DND-41 (cell line): ENCODE results near the gene DLG1.

Experiments used
- ATAC-seq: fragments of 200-7000 bp; cut with Tn5 transposase; 3 replicates; pipeline ENCODE4 v1.9.1; 2021; ENCODE audit warnings: low read depth; ENCODE audit not compliant: insufficient read depth
- DNase-seq: peaks from one replicate; pipeline ENCODE4 v3.0.0-alpha.2; 2020
- H2AFZ ChIP-seq: 2 replicates; pipeline ENCODE4 v1.6.0; 2012; ENCODE audit warnings: low read depth, low read length
- H3K27ac ChIP-seq: 2 replicates; pipeline ENCODE4 v1.5.1; 2012; ENCODE audit warnings: low read length, inconsistent platforms
- H3K27me3 ChIP-seq: fragments of 200-600 bp; sonication (generic); 2 replicates; pipeline ENCODE4 v1.6.0; 2012; ENCODE audit warnings: low read length, mild to moderate bottlenecking, inconsistent platforms; ENCODE audit not compliant: insufficient read depth, poor library complexity
- H3K36me3 ChIP-seq: 2 replicates; pipeline ENCODE4 v1.5.1; 2012; ENCODE audit warnings: low read length, inconsistent platforms; ENCODE audit not compliant: insufficient read depth
- H3K4me1 ChIP-seq: 2 replicates; pipeline ENCODE4 v1.5.1; 2012; ENCODE audit warnings: mild to moderate bottlenecking, low read length; ENCODE audit not compliant: insufficient read depth
- H3K4me2 ChIP-seq: 2 replicates; pipeline ENCODE4 v1.6.0; 2012; ENCODE audit warnings: mild to moderate bottlenecking, moderate library complexity, low read length, inconsistent platforms; ENCODE audit not compliant: insufficient read depth
- H3K4me3 ChIP-seq, 2 experiments: fragments of 200-600 bp in 1 of 2; shearing (Covaris generic) in 1 of 2; 2 replicates each; pipeline ENCODE4 v1.5.1; 2012 to 2016; ENCODE audit warnings: inconsistent platforms in 2 of 2, low read length in 2 of 2, mild to moderate bottlenecking in 2 of 2, low read depth in 1 of 2, moderate library complexity in 1 of 2
- H3K79me2 ChIP-seq: 2 replicates; pipeline ENCODE4 v1.6.0; 2012; ENCODE audit warnings: low read length, inconsistent platforms; ENCODE audit not compliant: insufficient read depth
- H3K9ac ChIP-seq: 2 replicates; pipeline ENCODE4 v1.6.0; 2012; ENCODE audit warnings: low read depth, mild to moderate bottlenecking, inconsistent platforms, low read length, moderate library complexity
- H3K9me3 ChIP-seq: 2 replicates; pipeline ENCODE4 v1.5.1; 2012; ENCODE audit warnings: low read length, moderate library complexity, mild to moderate bottlenecking, inconsistent platforms; ENCODE audit not compliant: insufficient read depth, severe bottlenecking
- H4K20me1 ChIP-seq: 2 replicates; pipeline ENCODE4 v1.6.0; 2012; ENCODE audit warnings: low read length; ENCODE audit not compliant: insufficient read depth
- CTCF ChIP-seq: IDR thresholded peaks from 2 replicates; pipeline ENCODE4 v1.5.1; 2012; ENCODE audit warnings: borderline replicate concordance, low read length, moderate library complexity, mild to moderate bottlenecking; ENCODE audit not compliant: poor library complexity, severe bottlenecking; ENCODE audit errors: extremely low read depth
- EZH2 ChIP-seq: IDR thresholded peaks from 3 replicates; pipeline ENCODE4 v1.6.1; 2012; ENCODE audit warnings: borderline replicate concordance, low read depth, mild to moderate bottlenecking, moderate library complexity, low read length, inconsistent platforms; ENCODE audit not compliant: severe bottlenecking

DLG1 gene

GRCh38 chr3:197021231-197021630, 277.2 kb downstream of the DLG1 start:
- no peaks in the 10 kb centered on the region for H3K9me3 ChIP-seq
- H3K79me2 ChIP-seq, result no peaks in the 10 kb centered on the region
- H3K9ac ChIP-seq, result no peak overlapping the region
- no peak overlapping the region for H2AFZ ChIP-seq
- H3K27ac ChIP-seq, result no peak overlapping the region
- no peak overlapping the region for H3K4me3 ChIP-seq
- 0 out of 2 replicates have a peak, but pooled peaks cover 3% of the 10 kb centered on the region for H4K20me1 ChIP-seq
- ATAC-seq, result no peak
- TF ChIP-seq EZH2, result no peak
- H3K36me3 ChIP-seq, result 0 out of 2 replicates have a peak, but pooled peaks cover 4% of the 10 kb centered on the region
- H3K27me3 ChIP-seq, result no peaks in the 10 kb centered on the region
- H3K4me2 ChIP-seq, result no peak overlapping the region
- no peaks in the 10 kb centered on the region for H3K4me1 ChIP-seq
- DNase-seq, result no peak

DNA sequence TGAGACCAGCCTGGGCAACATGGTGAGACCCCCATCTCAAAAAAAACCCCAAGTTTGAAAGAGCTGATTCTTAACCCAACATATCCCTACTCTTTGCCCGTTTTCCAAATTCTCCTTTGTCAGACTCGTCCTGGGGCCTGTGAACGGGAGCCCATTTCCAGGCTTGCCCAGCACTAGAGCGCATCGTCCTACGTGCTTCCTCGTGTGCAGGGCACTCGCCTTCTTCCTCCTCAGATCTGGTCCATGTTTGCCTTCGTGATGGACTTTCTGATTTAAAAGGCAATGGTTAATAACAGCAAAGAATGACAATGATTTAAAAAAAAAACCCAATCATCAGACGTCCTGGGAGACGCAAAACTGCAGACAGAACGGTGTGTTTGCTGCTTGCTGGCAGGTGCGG, 278.9 kb downstream of the DLG1 start:
- no peak overlapping the region for H3K27ac ChIP-seq
- H3K9ac ChIP-seq, result no peak overlapping the region
- no peak for ATAC-seq
- H2AFZ ChIP-seq, result no peak overlapping the region
- H3K36me3 ChIP-seq, result no peaks in the 10 kb centered on the region
- no peaks in the 10 kb centered on the region for H4K20me1 ChIP-seq
- no peaks in the 10 kb centered on the region for H3K4me1 ChIP-seq
- no peak overlapping the region for H3K4me2 ChIP-seq
- DNase-seq, result no peak
- H3K4me3 ChIP-seq, result no peak overlapping the region
- H3K79me2 ChIP-seq, result no peaks in the 10 kb centered on the region
- H3K27me3 ChIP-seq, result no peaks in the 10 kb centered on the region
- TF ChIP-seq CTCF (no peak), EZH2 (no peak)
- H3K9me3 ChIP-seq, result no peaks in the 10 kb centered on the region

DNA sequence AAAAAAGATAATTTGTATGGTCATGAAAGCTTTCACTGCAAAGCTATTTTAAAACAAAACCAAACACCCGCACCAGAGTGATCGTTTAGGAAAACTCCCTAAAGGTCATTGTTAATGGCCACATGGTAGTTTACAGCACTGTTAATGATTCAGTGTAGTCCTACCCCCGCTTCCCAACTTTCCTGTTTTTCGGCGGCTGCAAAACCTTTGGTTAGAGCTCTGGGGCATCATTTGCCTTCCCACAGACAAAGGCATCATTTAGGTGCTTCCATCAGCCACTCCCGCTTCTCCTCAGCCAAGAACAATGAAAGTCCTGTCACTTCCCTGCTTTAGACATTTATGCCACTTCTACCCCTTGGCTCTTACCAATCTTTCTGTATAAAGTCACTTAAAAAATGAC, 279.4 kb downstream of the DLG1 start:
- DNase-seq, result no peak
- Histone ChIP-seq H3K4me2 (no peak overlapping the region), H3K36me3 (no peaks in the 10 kb centered on the region), H3K4me1 (no peaks in the 10 kb centered on the region), H3K27ac (no peak overlapping the region), H3K27me3 (no peaks in the 10 kb centered on the region), H3K9ac (no peak overlapping the region), H3K79me2 (no peaks in the 10 kb centered on the region), H2AFZ (no peak overlapping the region), H3K9me3 (no peaks in the 10 kb centered on the region), H3K4me3 (no peak overlapping the region), H4K20me1 (no peaks in the 10 kb centered on the region)
- TF ChIP-seq EZH2 (no peak), CTCF (no peak)
- no peak for ATAC-seq

DNA sequence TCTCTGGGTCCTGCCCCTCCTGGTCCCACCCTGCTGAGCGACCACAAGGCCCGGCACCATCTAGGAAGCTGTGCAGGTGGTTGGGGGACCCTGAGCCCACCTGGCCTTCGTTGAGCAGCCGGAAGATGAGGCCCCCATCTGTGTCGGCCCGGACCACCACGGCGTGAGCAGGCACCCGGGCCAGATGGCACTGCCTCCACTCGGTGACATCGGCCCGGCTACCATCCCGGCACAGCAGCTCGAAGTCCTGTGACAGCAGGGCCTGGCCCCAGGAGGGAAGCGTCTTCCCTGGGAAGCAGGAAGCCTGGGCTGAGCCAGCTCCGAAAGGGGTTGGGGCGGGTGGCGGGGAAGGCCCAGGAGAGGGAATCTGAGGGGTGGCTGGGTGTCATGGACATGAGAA, 281.4 kb downstream of the DLG1 start:
- H3K9me3 ChIP-seq, result no peaks in the 10 kb centered on the region
- H3K36me3 ChIP-seq, result no peaks in the 10 kb centered on the region
- no peak for DNase-seq
- H4K20me1 ChIP-seq, result no peaks in the 10 kb centered on the region
- no peaks in the 10 kb centered on the region for H3K79me2 ChIP-seq
- ATAC-seq, result no peak
- H3K9ac ChIP-seq, result no peak overlapping the region
- no peaks in the 10 kb centered on the region for H3K4me1 ChIP-seq
- TF ChIP-seq EZH2, result no peak
- no peak for TF ChIP-seq CTCF
- no peaks in the 10 kb centered on the region for H3K27me3 ChIP-seq
- H3K4me2 ChIP-seq, result no peak overlapping the region
- no peak overlapping the region for H3K4me3 ChIP-seq
- no peak overlapping the region for H2AFZ ChIP-seq
- no peak overlapping the region for H3K27ac ChIP-seq
